HEK293T (cell line): Measurements from ENCODE around the gene CD40.

Experiments used
- CTCF ChIA-PET: fragments of 350-600 bp; formaldehyde crosslinking; extraction: SDS; loops from one replicate; lab custom pipeline; 2021; ENCODE audit warnings: antibody characterized with exemption, inconsistent platforms; lab: Yijun Ruan, JAX
- POLR2A ChIA-PET: fragments of 350-600 bp; formaldehyde crosslinking; extraction: SDS; loops from one replicate; lab custom pipeline; 2020; ENCODE audit warnings: antibody characterized with exemption, inconsistent platforms; lab: Yijun Ruan, JAX
- DNase-seq: peaks from one replicate; pipeline ENCODE4 v3.0.0; 2012; ENCODE audit warnings: mixed read lengths; ENCODE audit errors: extremely low spot score
- ARNT ChIP-seq: fragments of 450-650 bp; IDR thresholded peaks from 2 replicates; pipeline ENCODE4 v1.6.1; 2017; ENCODE audit warnings: mild to moderate bottlenecking
- BHLHE40 ChIP-seq: fragments of 450-650 bp; IDR thresholded peaks from 2 replicates; pipeline ENCODE4 v1.6.1; 2016; ENCODE audit warnings: mild to moderate bottlenecking, moderate library complexity, borderline replicate concordance
- CTBP1 ChIP-seq: fragments of 450-650 bp; IDR thresholded peaks from 2 replicates; pipeline ENCODE4 v1.6.1; 2016; ENCODE audit warnings: borderline replicate concordance
- ELF4 ChIP-seq: fragments of 450-650 bp; IDR thresholded peaks from 2 replicates; pipeline ENCODE4 v1.6.1; 2017; ENCODE audit warnings: antibody characterized with exemption
- FOXA1 ChIP-seq: fragments of 450-650 bp; IDR thresholded peaks from 2 replicates; pipeline ENCODE4 v1.6.1; 2016; ENCODE audit warnings: mild to moderate bottlenecking
- FOXK2 ChIP-seq: fragments of 450-650 bp; IDR thresholded peaks from 2 replicates; pipeline ENCODE4 v1.6.1; 2016; ENCODE audit warnings: mild to moderate bottlenecking
- FOXM1 ChIP-seq: fragments of 450-650 bp; IDR thresholded peaks from 2 replicates; pipeline ENCODE4 v1.6.1; 2017; ENCODE audit warnings: mild to moderate bottlenecking, borderline replicate concordance
- HDGF ChIP-seq: fragments of 450-650 bp; IDR thresholded peaks from 2 replicates; pipeline ENCODE4 v1.6.1; 2017; ENCODE audit warnings: antibody characterized with exemption, borderline replicate concordance
- L3MBTL2 ChIP-seq: fragments of 450-650 bp; conservative IDR thresholded peaks from 2 replicates; pipeline ENCODE4 v1.6.1; 2016; ENCODE audit warnings: mild to moderate bottlenecking
- LEF1 ChIP-seq: fragments of 450-650 bp; IDR thresholded peaks from 2 replicates; pipeline ENCODE4 v1.6.1; 2017; ENCODE audit warnings: mild to moderate bottlenecking, borderline replicate concordance
- NFRKB ChIP-seq: fragments of 450-650 bp; IDR thresholded peaks from 2 replicates; pipeline ENCODE4 v1.6.1; 2016; ENCODE audit warnings: mild to moderate bottlenecking, moderate library complexity
- SP1 ChIP-seq: fragments of 450-650 bp; IDR thresholded peaks from 2 replicates; pipeline ENCODE4 v1.6.1; 2017
- SUZ12 ChIP-seq: fragments of 450-650 bp; IDR thresholded peaks from 2 replicates; pipeline ENCODE4 v1.6.1; 2016; ENCODE audit warnings: mild to moderate bottlenecking
- TARDBP ChIP-seq: fragments of 450-650 bp; IDR thresholded peaks from 2 replicates; pipeline ENCODE4 v1.6.1; 2016
- ZNF384 ChIP-seq: fragments of 450-650 bp; IDR thresholded peaks from 2 replicates; pipeline ENCODE4 v1.6.1; 2016
- TF ChIP-seq, protein P1 (sequence below): fragments of 450-650 bp; IDR thresholded peaks from 2 replicates; pipeline ENCODE4 v1.6.1; 2016

CD40 gene

DNA sequence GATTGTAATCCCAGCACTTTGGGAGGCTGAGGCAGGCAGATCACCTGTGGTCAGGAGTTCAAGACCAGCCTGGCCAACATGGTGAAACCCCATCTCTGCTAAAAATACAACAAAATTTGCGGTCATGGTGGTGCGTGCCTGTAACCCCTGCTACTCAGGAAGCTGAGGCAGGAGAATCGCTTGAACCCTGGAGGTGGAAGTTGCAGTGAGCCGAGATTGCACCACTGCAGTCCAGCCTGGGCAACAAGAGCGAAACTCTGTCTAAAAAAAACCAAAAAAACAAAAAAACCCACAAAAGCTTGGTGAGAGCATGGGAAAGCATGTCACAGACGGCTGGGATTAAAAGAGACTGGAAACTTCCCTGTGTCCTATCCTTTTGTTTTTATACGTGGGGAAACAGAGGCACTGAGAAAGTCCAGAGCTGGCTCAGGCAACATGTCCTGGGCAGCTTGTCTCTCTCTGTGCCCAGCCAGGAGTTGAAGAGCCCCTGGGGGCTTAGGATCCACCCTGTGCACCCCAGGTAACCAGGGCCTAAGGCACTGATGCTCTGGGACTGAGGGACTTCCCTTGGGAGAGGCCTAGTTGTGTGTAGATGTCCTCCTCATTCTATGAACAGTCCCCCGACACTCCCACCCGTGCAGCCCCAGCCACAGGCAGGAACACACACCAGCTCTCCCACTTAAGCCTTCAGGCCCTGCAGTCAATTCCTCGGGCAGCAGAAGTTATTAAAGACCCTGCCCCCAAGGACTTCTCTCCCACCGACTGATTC, 16.0 kb downstream of the CD40 start:
- DNase-seq, result no peak
- CTCF ChIA-PET, result no interaction called here
- POLR2A ChIA-PET, result no interaction called here
- no peak for TF ChIP-seq CTBP1
- TF ChIP-seq ELF4, result no peak
- TF ChIP-seq ARNT, result no peak
- no peak for TF ChIP-seq HDGF
- TF ChIP-seq FOXK2, result no peak
- TF ChIP-seq BHLHE40, result no peak
- TF ChIP-seq SUZ12, result no peak
- TF ChIP-seq ZNF384, result no peak
- no peak for TF ChIP-seq LEF1
- no peak for TF ChIP-seq FOXM1
- TF ChIP-seq SP1, result no peak
- no peak for TF ChIP-seq L3MBTL2

DNA sequence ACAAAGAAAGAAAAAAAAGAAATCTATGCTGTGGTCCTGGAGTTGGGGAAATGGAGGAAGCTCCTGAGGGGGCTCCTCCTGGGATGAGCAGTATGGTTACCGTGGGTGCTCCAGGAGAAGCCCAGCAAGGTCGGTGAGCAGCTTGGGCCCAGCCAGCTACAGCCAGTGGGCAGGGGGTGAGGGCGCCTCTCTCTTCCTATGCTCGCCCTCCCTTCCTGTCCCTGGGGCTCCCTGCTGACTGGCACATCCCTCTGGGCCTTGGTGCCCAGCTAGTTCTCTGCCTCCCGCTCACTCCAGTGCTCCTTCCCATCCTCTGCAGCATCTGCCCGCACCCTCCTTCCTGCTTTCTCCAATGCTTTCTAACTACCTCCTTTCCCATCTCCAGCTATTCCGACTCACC, 16.6 kb downstream of the CD40 start:
- ChIA-PET CTCF (no interaction called here), POLR2A (no interaction called here)
- DNase-seq, result no peak
- no peak for TF ChIP-seq FOXA1
- TF ChIP-seq ARNT, result no peak
- TF ChIP-seq FOXM1, result no peak
- TF ChIP-seq FOXK2, result no peak
- TF ChIP-seq ELF4, result no peak
- no peak for TF ChIP-seq TARDBP
- no peak for TF ChIP-seq LEF1
- TF ChIP-seq BHLHE40, result no peak
- no peak for TF ChIP-seq SP1
- TF ChIP-seq L3MBTL2, result no peak

DNA sequence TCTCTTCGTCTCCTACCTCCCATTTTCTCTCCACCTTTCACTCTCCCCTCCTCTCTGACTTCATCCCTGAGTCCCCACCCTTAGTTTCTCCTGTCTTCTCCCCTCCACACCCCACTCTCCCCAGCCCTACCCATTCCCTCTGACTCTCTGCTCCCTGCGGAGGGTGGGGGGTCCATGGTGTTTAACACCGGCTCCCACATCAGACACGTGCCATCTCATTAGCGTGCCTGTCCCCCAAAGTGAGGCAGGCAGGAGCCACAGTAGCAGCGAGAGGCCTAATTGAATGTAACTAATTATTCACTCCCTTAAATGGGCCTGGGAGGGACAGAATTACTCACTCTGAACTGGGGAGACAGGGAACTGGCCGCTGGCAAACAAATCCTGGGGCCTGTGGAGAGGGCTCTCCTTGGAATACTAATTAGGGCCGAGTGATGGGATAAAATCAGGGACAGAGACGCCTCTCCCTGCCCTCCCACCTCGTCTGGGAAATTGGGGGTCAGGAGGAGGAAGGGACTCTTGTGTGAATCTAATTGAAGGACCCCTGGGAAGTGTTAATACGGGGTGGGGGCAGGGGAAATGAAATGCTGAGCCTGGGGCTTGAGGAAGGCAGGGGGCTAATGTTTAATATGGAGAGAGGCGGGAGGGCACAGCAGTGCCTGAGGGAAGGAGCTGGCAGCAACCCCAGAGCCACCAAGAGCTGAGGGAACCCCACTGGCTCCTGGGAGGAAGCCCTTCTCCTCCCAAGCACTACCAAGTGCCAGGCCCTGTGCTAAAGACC, 17.9 kb downstream of the CD40 start:
- ChIA-PET POLR2A (no interaction called here), CTCF (interaction anchor here (0.6 kb wide), 1 partner anchor 171 kb away, joined by 4 read pairs; no protein-coding TSS in a partner anchor)
- TF ChIP-seq NFRKB (no peak), CTBP1 (no peak), FOXK2 (no peak), ELF4 (no peak), BHLHE40 (no peak), ZNF384 (no peak), TARDBP (no peak), HDGF (no peak), L3MBTL2 (no peak)
- TF ChIP-seq, protein P1, sequence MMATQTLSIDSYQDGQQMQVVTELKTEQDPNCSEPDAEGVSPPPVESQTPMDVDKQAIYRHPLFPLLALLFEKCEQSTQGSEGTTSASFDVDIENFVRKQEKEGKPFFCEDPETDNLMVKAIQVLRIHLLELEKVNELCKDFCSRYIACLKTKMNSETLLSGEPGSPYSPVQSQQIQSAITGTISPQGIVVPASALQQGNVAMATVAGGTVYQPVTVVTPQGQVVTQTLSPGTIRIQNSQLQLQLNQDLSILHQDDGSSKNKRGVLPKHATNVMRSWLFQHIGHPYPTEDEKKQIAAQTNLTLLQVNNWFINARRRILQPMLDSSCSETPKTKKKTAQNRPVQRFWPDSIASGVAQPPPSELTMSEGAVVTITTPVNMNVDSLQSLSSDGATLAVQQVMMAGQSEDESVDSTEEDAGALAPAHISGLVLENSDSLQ, result no peak
- DNase-seq, result no peak

DNA sequence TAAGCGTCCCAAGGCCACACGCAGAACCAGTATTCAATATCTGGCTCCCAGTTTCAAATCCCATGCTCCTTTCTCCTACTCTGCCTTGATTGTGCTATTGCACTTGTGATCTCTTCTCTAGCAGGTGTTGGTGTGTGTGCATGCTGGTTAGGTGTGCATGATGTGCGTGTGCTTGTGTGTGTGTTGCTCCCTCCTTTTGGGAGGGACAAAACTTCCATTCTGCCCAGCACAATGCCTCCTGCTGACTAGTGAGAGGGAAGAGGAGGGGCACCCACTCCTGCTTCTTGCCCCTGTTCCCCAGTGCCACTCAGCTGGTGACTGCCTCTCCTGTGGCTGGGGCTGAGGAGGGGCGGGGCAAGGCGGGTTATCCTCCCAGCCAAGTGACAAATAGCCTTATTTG, 19.7 kb downstream of the CD40 start:
- DNase-seq, result no peak
- TF ChIP-seq CTBP1 (no peak), ZNF384 (no peak), L3MBTL2 (no peak), SUZ12 (no peak), FOXK2 (no peak), NFRKB (no peak), ELF4 (no peak), HDGF (no peak), BHLHE40 (no peak), TARDBP (no peak), FOXA1 (no peak), LEF1 (no peak), ARNT (no peak), SP1 (no peak), FOXM1 (no peak)
- TF ChIP-seq, protein P1, result no peak
- POLR2A ChIA-PET, result no interaction called here
- CTCF ChIA-PET, result interaction anchor here (1.7 kb wide), 1 partner anchor 9 kb away, joined by 5 read pairs; no protein-coding TSS in a partner anchor

DNA sequence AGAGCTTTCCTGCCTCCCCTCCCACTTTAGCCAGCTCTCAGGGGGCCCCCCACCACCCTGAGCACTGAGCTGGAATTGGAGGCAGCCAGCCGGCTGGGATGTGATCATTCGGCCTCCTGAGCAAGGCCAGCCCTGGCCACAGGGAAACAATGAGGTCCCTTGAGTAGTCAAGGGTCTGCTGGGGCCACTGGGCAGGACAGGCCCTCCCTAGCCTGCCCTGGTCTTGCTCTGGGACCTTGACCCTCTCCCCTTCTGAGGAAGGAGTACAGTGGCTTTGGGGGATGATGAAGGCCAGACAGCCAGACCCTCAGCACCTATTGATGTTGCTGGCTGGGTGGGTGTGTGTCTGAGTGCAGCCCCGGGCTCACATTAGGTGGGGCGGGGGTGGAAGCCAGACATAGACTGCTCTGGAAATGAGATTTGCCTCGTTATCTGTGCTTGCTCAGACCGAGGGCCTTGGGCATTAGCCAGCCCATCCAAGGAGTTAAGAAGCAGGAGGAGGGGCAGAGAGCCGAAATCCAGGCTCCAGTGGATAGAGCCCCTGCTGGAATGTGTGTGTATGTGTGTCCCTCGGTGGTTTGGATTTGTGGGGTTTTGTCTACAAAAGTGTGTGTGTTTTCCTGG, 21.3 kb downstream of the CD40 start:
- CTCF ChIA-PET, result no interaction called here
- no peak for DNase-seq
- TF ChIP-seq ZNF384, result no peak
- no peak for TF ChIP-seq L3MBTL2
- TF ChIP-seq, protein P1, result no peak
- no peak for TF ChIP-seq HDGF
- no peak for TF ChIP-seq SUZ12
- no peak for TF ChIP-seq ARNT
- TF ChIP-seq FOXM1, result no peak
- no peak for TF ChIP-seq BHLHE40
- no peak for TF ChIP-seq LEF1
- TF ChIP-seq ELF4, result no peak
- no peak for TF ChIP-seq FOXK2
- TF ChIP-seq TARDBP, result no peak
- TF ChIP-seq CTBP1, result no peak
- no peak for TF ChIP-seq NFRKB
- TF ChIP-seq SP1, result no peak
- TF ChIP-seq FOXA1, result no peak
- POLR2A ChIA-PET, result no interaction called here
